ENCODE results near the gene LMX1B.
"Not testable (repeated sequence)": the region's sequence is repeated elsewhere in the genome, so short reads cannot be mapped to it uniquely, and the experiment has no call there.

The LMX1B gene

GRCh38 chr9:126636983-126637798 is 23.5 kb downstream of the LMX1B start:
- no peak for DNase-seq

DNA sequence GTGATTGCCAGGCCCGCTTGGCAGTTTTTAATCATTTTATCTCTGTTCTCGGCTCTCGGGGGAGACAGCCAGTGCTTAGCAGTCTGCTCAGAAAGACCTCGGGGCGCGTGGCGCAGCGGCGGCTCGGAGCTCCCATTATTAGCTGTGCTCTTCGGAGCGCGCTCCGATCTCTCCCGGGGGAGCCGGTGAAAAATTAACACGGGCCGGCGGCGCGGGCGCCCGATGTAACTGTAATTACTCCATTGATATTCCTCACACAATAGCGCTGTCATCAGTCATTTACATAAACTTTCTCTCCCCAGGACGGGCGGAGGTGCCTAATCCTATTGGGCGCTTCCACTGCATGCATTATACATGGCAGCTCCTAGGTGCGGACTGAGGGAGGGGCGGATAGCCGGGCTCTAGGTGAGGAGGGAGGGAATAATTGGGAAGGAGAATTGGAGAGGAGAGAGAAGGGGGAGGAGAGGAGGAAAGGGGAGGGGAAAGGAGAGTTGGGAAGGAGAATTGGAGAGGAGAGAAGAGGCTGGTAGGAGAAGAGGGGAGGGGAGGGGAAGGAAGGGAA is 24.9 kb downstream of the LMX1B start:
- no peak for DNase-seq

DNA sequence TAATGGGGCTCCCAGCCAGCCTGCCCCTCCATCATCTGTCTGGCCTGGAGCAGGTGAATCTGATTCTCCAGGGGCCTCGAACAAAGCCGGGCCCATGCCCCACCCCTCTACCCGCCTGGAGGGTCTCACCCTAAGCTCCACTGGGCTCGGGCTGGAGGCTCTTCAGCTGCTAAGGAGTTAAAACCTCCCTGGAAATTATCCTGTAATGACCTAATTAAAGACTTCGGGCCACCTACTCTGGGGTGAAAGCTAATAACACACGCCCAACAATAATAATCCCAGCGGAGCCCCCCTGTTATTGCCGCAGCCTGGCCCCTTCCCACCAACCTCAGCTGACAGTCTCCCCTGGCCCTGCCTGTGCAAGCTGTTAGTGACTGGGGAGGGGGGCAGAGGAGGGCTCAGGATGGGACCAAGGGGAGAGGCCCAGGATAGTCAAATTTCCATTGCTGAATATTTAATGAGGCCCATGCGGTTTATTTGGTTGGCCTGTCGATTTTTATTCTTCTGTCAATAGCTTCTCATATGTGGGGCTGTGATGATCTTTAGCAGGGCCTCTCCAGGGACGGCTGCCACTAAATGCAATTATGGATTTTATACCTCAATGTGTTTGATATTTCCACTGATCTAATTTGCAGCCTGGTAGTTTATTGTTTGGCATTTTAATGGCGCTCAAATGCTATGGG is 25.7 kb downstream of the LMX1B start:
- no peak for DNase-seq

- DNase-seq = no peak
These were observed 27.6 kb downstream of the LMX1B start for GRCh38 chr9:126641118-126641851.

DNA sequence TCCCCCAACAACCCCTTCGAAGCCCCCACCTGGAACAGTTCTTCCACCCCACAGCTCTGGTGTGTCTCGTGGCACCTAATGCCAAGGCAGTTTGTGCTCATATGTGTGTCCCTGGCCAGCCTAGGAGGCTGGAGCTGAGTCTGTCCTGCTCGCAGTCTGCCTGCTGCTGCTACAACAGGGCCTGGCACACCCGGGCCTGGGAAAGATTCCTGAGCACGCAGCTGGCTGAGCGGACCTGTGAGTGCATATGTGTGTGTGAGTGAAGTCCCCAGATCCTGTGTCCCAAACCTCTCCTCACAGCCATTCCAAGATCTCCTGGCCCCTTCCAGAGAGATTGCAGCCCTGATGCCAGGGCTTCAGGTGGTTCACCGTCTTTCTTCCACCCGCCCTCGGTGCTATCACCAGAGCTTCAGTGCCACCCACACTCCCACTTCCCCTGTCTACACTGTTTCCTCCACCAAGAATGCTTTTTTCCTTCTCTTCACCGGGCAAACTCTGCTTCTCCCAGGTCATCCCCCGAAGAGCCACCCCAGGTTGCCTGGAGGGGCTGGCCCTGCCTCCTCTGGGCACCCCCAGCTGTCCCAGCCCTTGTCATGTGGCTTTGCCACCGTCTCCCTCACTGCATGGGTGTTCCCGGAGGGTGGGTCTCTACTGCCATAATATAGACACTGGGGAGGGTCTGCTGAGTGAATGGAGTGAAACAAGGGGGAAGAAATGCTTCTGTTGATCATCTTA is 28.4 kb downstream of the LMX1B start:
- DNase-seq = no peak

DNA sequence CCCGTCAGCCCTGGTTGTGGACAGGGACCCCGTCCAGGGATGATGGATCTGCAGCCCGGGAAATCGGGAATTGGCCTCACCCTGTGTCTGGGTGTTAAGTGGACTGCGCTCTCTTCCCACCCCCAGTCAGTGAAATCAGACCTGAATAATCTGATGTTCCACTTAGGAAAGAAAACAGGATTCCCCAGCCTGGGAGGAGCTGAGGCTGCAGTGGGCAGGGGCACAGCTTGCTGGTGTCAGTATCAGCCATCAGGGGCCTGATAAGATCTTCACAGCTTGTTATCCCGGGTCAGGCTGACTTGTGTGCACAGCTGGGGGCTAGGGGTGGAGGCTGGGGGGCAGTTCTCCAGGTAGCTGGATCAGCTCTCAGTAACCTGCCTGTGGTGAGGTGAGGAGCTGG is 29.1 kb downstream of the LMX1B start:
- no peak for DNase-seq

- no peak for DNase-seq
These were observed 30.3 kb downstream of the LMX1B start for GRCh38 chr9:126643945-126644527.

GRCh38 chr9:126646162-126646561 is 32.4 kb downstream of the LMX1B start:
- DNase-seq = no peak

- DNase-seq = no peak
These were observed 34.1 kb downstream of the LMX1B start for GRCh38 chr9:126647585-126648411.

GRCh38 chr9:126649477-126649876 is 35.7 kb downstream of the LMX1B start:
- no peak for DNase-seq

- DNase-seq = no peak
These were observed 36.9 kb downstream of the LMX1B start for GRCh38 chr9:126650404-126651341.

- no peak for DNase-seq
These were observed 38.4 kb downstream of the LMX1B start for GRCh38 chr9:126652140-126652582.

DNA sequence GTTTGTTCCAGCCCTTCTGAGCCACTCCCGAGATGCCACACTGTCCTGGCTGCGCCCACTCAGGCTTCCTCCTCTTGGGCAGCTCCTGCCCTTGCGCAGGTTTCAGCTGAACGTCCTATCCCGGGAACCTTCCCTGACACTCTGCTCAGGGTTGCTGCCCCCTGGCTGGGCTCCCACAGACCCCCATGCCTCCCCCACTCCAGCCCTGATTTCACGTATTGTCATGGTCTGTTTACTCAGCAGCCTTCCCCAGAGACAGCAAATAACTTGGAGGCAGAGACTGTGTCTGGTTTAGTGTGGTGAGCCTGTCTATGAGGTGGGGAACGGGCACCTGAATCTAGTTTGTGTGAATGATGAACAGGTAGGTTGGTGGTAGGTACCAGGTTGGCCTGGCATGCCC is 40.4 kb downstream of the LMX1B start:
- no peak for DNase-seq

DNA sequence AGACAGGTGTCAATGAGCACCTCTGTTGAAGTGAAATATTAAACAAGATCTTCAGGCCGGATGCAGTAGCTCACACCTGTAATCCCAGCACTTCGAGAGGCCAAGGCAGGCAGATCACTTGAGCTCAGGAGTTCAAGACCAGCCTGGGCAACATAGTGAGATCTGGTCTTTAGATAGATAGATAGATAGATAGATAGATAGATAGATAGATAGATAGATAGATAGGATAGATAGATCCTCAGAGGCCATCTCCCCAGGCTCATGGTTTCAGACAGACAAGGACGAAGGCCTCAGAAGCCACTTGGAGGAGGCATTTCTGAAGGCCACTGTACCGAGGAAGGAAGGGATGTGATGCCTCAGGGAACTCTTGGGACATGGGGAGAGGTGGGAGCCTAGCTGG is 42.5 kb downstream of the LMX1B start:
- DNase-seq = not testable (repeated sequence)

- no peak for DNase-seq
These were observed 44.6 kb downstream of the LMX1B start for GRCh38 chr9:126658201-126658825.

DNA sequence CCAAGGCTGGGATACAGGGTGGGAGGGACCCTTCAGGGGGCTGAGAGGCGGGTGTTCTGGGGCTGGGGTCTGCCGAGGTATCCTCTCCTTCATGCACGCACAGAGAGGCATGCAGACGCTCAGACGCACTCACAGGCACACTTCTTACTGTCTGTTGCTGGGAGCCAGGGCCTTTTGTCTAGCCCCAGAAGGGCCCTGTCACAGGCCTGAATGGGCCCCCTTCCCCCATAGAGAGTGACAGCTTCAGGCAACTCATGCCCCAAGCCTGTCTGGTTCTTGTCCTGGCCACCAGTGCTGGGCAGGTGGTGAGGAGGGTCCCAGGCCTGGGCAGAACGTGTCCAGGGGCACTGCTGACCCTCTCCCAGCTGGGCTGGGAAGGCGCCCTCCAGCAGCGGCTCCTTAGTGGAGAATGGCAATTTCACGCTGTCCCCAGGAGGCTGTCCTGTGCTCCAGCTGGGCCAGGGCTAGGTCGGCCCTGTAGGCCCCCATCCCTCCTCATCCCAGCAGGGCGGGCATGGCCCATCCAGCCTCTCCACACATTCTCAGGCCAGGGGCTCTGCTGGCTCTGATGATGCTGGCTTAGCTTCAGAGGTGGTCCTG is 45.3 kb downstream of the LMX1B start:
- DNase-seq = no peak

DNA sequence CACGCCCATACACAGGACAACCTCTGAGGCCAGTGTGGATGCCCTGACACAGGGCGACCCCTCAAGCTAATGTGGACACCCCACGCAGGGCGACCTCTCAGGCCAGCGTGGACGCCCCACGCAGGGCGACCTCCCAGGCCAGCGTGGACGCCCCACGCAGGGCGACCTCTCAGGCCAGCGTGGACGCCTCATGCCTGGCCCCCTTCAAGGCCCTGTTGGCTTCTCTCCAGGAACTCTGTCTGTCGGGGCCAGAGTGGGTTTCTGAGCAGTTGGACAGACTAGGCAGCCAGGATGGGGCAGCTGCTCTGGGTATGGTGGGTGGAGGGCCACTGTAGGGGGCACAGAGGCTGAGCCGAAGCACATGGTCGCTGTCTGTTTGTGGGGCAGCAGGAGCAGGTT is 47.4 kb downstream of the LMX1B start:
- no peak for DNase-seq

GRCh38 chr9:126661521-126662251 is 48.0 kb downstream of the LMX1B start:
- DNase-seq = no peak

Measured in OCI-M1 (cell line).